ENCODE measurements around the gene SULT2B1. TPM values are rescaled to one million over a fixed set of nuclear protein-coding genes. Genes with fewer than 3 reads are reported as not detected.
"Not testable (repeated sequence)": the region's sequence is repeated elsewhere in the genome, so short reads cannot be mapped to it uniquely, and the experiment has no call there.

SULT2B1 gene
- total RNA-seq, 4 donors from 2014 or later, result 1.0 TPM; not detected in 3

DNA sequence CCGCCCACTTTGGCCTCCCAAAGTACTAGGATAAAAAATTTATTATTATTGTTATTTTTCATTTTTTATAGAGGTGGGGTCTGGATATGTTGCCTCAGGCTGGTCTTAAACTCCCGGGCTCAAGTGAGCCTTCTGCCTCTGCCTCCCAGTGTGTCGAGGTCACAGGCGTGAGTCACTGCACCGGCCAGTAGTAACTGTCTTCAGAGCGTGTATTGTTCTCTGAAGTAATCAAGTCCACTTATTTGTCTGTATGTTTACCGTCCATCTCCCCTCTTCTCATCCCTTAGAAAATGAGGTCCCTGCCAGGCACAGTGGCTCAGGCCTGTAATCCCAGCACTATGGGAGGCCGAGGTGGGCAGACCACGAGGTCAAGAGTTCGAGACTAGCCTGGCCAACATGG lies 18.2 kb upstream of the SULT2B1 start:
- 83% methylated on average over 10 of the region's 10 CpGs for WGBS
- TF ChIP-seq POLR2A (IDR thresholded peaks at IDR 0.05; ENCODE audit: low read depth), result no peak
- TF ChIP-seq POLR2AphosphoS5 (IDR thresholded peaks at IDR 0.05), result no peak
- no peak for TF ChIP-seq EP300 (IDR thresholded peaks at IDR 0.05)
- TF ChIP-seq, protein P1, sequence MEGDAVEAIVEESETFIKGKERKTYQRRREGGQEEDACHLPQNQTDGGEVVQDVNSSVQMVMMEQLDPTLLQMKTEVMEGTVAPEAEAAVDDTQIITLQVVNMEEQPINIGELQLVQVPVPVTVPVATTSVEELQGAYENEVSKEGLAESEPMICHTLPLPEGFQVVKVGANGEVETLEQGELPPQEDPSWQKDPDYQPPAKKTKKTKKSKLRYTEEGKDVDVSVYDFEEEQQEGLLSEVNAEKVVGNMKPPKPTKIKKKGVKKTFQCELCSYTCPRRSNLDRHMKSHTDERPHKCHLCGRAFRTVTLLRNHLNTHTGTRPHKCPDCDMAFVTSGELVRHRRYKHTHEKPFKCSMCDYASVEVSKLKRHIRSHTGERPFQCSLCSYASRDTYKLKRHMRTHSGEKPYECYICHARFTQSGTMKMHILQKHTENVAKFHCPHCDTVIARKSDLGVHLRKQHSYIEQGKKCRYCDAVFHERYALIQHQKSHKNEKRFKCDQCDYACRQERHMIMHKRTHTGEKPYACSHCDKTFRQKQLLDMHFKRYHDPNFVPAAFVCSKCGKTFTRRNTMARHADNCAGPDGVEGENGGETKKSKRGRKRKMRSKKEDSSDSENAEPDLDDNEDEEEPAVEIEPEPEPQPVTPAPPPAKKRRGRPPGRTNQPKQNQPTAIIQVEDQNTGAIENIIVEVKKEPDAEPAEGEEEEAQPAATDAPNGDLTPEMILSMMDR (IDR thresholded peaks at IDR 0.05), result no peak
- no peaks in the 10 kb centered on the region for H3K36me3 ChIP-seq
- intact Hi-C loops (cut with DNase I), result no loop called here
- H3K9me3 ChIP-seq, result peaks cover 0 to 14% (median 6%) of the 10 kb centered on the region in 4 donors
- no peak overlapping the region for H3K4me3 ChIP-seq
- no peak for DNase-seq (ENCODE audit: extremely low spot score)
- peaks cover 0 to 35% (median 0%) of the 10 kb centered on the region in 4 donors for H3K27me3 ChIP-seq
- H3K4me1 ChIP-seq, result no peaks in the 10 kb centered on the region
- no peak overlapping the region for H3K27ac ChIP-seq (replicated peaks in 1 of 4)

DNA sequence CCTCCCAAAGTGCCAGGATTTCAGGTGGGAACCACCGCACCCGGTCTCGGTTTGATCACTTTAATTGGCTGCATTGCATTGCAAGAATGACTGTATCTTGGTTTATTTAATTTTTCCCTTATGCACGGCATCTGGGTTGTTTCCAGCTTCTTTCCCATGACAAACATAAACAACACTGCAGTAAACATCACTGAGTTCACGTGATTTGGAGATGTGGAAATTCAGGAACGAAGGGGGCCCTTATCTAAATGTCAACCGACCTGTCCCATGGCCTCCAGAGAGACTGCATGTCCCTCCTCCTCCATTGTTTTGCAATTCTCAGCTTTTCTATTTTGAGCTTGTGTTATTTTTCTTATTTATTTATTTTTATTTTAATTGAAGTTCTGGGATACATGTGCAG lies 14.4 kb upstream of the SULT2B1 start:
- no peak for DNase-seq (ENCODE audit: extremely low spot score)
- TF ChIP-seq POLR2A (IDR thresholded peaks at IDR 0.05; ENCODE audit: low read depth) (no peak), EP300 (IDR thresholded peaks at IDR 0.05) (no peak), POLR2AphosphoS5 (IDR thresholded peaks at IDR 0.05) (no peak)
- TF ChIP-seq, protein P1 (IDR thresholded peaks at IDR 0.05), result no peak
- intact Hi-C loops (cut with DNase I), result no loop called here
- H3K27me3 ChIP-seq, result peaks cover 0 to 10% (median 0%) of the 10 kb centered on the region in 4 donors
- H3K9me3 ChIP-seq, result no peaks in the 10 kb centered on the region
- no peak overlapping the region for H3K27ac ChIP-seq (replicated peaks in 1 of 4)
- 81% methylated on average over 7 of the region's 7 CpGs for WGBS
- H3K4me3 ChIP-seq, result no peak overlapping the region
- no peaks in the 10 kb centered on the region for H3K4me1 ChIP-seq
- no peaks in the 10 kb centered on the region for H3K36me3 ChIP-seq

DNA sequence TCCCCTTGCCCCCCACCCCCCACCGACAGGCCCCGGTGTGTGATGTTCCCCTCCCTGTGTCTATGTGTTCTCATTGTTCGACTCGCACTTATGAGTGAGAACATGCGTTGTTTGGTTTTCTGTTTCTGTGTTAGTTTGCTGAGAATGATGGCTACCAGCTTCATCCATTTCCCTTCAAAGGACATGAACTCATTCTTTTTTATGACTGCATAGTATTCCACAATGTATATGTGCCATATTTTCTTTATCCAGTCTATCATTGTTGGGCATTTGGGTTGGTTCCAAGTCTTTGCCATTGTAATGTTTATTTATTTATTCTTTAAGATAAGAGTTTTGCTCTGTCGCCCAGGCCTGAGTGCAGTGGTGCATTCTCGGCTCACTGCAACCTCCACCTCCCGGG lies 13.9 kb upstream of the SULT2B1 start:
- intact Hi-C loops (cut with DNase I); H3K36me3 ChIP-seq; H3K9me3 ChIP-seq; H3K4me1 ChIP-seq; DNase-seq (ENCODE audit: extremely low spot score); H3K4me3 ChIP-seq; H3K27me3 ChIP-seq; H3K27ac ChIP-seq (replicated peaks in 1 of 4): not testable (repeated sequence)
- 92% methylated on average over 8 of the region's 8 CpGs for WGBS

DNA sequence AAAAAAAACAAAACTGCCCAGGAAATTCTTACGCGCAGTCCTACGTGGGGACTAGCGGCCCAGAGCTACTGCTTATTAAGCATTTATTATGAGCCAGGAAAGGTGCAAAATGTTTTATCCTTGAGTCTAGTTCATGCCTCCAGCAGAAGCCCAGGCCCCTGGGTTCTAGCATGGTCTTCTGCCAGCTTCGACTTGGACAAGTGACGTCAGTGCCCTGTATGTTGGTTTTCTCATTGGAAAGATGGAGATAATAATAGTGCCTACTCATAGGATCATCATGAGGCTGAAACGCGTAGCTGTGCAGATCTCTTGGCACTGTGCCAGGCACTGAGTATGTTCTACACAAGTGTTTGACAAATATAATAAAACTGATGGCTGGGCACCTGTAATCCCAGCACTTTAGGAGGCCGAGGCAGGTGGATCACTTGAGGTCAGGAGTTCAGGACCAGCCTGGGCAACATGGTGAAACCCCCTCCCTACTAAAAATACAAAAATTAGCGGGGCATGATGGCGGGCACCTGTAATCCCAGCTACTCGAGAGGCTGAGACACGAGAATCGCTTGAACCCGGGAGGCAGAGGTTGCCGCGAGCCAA lies 12.4 kb upstream of the SULT2B1 start:
- 68% methylated on average over 17 of the region's 17 CpGs for WGBS
- no peak for DNase-seq (ENCODE audit: extremely low spot score)
- intact Hi-C loops (cut with DNase I), result no loop called here
- Histone ChIP-seq H3K4me3 (no peak overlapping the region), H3K27ac (replicated peaks in 1 of 4) (no peak overlapping the region), H3K27me3 (peaks cover 0 to 3% (median 0%) of the 10 kb centered on the region in 4 donors), H3K4me1 (peaks cover 0 to 5% (median 0%) of the 10 kb centered on the region in 4 donors), H3K9me3 (no peaks in the 10 kb centered on the region), H3K36me3 (no peaks in the 10 kb centered on the region)
- no peak for TF ChIP-seq POLR2A (IDR thresholded peaks at IDR 0.05; ENCODE audit: low read depth)
- no peak for TF ChIP-seq EP300 (IDR thresholded peaks at IDR 0.05)
- TF ChIP-seq, protein P1 (IDR thresholded peaks at IDR 0.05), result no peak
- TF ChIP-seq POLR2AphosphoS5 (IDR thresholded peaks at IDR 0.05), result no peak

DNA sequence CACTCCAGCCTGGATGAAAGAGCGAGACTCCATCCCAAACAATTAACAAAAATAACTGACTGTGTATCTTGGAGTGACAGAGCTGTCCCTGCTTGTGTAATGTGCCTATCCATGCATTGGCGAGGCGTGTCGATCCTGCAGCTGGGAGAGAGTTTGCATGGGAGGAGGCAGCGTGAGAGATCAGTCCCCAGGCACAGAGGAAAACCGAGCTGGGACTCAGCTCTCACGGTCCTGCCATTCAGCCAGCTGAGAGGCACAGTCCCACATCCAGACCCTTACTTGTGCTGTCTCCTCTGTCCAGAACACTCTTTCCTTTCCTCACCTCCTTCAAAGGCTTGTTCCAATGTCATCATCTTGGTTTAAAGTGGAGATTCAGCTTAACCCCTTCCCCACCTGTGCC lies 11.9 kb upstream of the SULT2B1 start:
- intact Hi-C loops (cut with DNase I), result no loop called here
- 36% methylated on average over 7 of the region's 7 CpGs for WGBS
- peaks cover 0 to 8% (median 0%) of the 10 kb centered on the region in 4 donors for H3K27me3 ChIP-seq
- H3K4me3 ChIP-seq, result no peak overlapping the region
- no peaks in the 10 kb centered on the region for H3K9me3 ChIP-seq
- H3K36me3 ChIP-seq, result no peaks in the 10 kb centered on the region
- TF ChIP-seq POLR2AphosphoS5 (IDR thresholded peaks at IDR 0.05) (no peak), EP300 (IDR thresholded peaks at IDR 0.05) (no peak), POLR2A (IDR thresholded peaks at IDR 0.05; ENCODE audit: low read depth) (no peak)
- peaks cover 0 to 5% (median 0%) of the 10 kb centered on the region in 4 donors for H3K4me1 ChIP-seq
- no peak overlapping the region for H3K27ac ChIP-seq (replicated peaks in 1 of 4)
- no peak for DNase-seq (ENCODE audit: extremely low spot score)

DNA sequence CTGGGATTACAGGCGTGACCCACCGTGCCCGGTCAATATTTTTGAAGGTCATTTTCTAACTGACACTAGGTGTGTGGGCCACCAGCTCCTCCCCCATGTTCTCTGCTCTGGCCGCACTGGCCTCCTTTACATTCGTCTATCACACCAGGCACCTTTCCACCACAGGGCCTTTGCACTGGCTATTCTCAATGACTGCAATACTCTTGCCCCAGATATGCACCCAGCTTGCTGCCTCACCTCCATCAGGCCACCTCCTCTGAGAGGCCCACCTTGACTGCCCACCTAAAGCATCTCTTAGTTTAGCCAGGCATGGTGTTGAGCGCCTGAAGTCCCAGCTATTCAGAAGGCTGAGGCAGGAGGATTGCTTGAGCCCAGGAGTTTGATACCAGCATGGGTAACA lies 10.2 kb upstream of the SULT2B1 start:
- TF ChIP-seq, protein P1 (IDR thresholded peaks at IDR 0.05), result no peak
- peaks cover 0 to 25% (median 0%) of the 10 kb centered on the region in 4 donors for H3K27me3 ChIP-seq
- no peak overlapping the region for H3K27ac ChIP-seq (replicated peaks in 1 of 4)
- DNase-seq (ENCODE audit: extremely low spot score), result no peak
- 94% methylated on average over 6 of the region's 6 CpGs for WGBS
- H3K9me3 ChIP-seq, result no peaks in the 10 kb centered on the region
- H3K36me3 ChIP-seq, result no peaks in the 10 kb centered on the region
- intact Hi-C loops (cut with DNase I), result no loop called here
- H3K4me1 ChIP-seq, result peaks cover 0 to 5% (median 0%) of the 10 kb centered on the region in 4 donors
- no peak overlapping the region for H3K4me3 ChIP-seq

Measured in esophagus muscularis mucosa (tissue), 4 donors.